HG03039 (cell line): Measurements from ENCODE around the gene GRIFIN.
"Not testable (repeated sequence)": the region's sequence is repeated elsewhere in the genome, so short reads cannot be mapped to it uniquely, and the experiment has no call there.

Experiments
- ATAC-seq: cut with Tn5 transposase; IDR thresholded peaks from one replicate; pipeline ENCODE4 v1.9.1; 2021; ENCODE audit warnings: mild to moderate bottlenecking, moderate library complexity; ENCODE audit not compliant: unreplicated experiment

The GRIFIN gene

DNA sequence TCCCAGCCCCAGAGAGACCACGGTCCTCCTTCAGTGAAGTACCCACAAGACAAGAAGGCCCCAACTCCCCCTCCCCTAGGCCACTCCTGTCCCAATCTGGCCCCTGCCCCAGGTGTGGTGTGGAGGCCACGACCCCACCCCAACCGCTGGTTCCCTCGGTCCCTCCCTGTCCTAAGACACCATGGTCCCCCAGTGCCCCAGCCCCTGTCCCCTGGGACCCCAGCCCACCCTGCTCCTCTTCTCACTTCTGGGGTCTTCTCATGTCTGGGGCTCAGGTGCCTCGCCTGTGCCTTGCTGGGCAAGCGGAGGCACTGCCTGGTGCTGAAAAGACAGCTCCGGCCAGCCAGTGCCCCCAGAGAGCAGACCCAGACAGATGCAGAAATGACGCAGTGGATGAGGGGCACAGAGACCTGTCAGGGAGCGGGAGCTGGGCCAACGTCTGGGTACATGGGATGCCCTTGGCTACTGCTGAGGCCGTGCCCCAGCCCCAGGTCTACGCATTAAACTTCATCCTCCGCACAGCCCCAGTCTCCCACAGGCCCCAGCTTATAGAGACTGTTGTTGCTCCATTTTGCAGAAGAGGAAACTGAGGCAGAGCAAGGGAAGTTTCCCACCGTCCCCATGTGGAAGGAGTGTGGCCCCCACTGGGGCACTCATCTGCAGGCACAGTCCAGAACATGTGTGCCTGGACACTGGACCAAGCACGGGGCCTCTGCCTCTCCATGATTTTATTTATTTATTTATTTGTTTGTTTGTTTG lies 14.8 kb downstream of the GRIFIN start:
- ATAC-seq = no peak

DNA sequence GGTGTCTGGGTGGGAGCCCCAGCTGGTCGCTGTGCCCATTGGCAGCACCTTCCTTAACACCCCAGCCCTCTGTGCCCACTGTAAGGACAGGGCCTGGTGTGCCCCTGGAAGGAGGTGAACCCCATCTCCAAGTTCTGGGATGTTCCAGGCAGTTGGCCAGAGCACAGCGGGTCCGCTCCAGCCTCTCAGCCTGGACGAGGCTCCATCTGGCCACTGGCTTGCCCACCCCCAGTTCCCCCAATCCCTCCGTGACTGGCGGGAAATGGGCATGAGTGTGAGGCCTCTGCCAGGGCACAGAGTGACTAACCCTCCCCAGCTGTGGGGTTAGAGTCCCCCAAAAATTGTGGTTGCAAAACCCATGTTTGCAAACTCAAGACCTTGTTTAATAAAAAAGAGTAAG lies 15.6 kb downstream of the GRIFIN start:
- ATAC-seq = no peak

DNA sequence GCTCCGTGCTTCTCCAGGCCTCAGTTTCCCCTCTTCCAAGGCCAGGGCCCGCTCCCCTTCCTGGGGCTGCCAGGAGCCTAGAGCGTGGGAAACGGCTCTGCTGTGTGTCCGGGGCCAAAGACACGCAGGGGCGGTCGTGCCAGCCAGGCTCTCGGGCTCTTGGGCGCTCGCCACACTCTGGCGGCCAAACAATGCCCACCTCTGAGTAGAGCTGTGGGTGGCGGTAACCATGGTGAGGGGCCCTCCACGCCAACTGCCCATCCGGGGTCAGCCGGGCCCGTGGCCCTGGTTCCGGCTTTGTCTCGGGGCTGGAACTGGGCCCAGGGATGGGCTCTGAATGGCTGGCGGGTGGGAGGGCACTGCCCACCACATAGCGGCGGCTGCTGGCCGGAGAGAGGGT lies 16.0 kb downstream of the GRIFIN start:
- no peak for ATAC-seq

DNA sequence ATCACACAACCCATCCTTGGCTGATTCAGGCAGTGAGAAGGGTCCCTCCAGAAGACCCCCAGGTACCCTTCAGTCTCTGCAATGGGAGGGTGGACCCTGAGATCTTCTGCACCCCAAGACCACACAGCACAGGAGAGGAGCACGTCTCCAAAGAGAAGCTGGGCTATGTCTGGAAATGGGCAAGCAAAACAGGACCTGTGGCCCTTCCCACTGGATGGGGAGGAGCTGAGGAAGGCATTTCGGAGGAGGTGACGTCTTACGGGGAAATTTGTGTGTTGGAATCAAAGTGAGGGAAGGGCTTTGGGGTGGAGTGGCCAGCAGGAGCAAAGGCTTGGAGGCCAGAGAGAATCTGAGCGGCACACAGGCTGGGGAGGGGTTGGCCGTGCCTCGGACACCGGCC lies 16.5 kb downstream of the GRIFIN start:
- no peak for ATAC-seq

DNA sequence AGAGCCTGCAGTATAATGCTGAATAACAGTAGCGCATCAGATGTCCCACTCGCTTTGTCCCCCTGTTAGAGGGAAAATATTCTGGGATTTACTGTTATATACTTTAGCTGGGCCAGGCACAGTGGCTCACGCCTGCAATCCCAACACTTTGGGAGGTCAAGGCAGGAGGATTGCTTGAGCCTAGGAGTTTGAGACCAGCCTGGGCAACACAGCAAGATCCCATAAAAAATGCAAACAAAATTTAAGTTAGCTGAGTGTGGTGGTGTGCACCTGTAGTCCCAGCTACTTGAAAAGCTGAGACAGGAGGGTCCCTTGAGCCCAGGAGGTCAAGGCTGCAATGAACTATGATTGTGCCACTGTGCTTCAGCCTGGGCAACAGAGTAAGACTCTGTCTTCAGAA lies 22.3 kb downstream of the GRIFIN start:
- not testable (repeated sequence) for ATAC-seq

DNA sequence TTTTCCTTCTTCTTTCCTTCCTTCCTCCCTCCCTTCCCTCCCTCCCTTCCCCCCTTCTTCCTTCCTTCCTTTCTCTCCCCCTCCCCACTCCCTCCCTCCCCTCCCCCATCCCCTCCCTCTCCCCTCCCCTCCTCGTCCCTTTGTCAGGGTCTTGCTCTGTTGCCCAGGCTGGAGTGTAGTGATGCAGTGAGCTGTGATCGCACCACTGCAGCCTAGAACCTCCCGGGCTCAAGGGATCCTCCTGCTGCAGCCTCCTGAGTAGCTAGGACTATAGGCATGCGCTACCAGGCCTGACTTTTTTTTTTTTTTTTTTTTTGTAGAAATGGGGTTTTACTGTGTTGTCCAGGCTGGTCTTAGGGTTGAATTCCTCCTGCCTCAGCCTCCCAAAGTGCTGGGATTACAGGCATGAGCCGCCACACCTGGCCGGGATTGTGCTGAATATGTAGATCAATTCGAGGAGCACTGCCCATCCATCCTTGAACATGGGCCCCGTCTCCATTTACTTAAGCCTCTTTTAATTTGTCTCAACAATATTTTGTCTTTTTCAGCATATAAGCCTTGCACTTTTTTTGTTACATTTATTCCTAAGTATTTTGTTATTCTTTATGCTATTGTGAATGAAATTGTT lies 23.4 kb downstream of the GRIFIN start:
- ATAC-seq = no peak

DNA sequence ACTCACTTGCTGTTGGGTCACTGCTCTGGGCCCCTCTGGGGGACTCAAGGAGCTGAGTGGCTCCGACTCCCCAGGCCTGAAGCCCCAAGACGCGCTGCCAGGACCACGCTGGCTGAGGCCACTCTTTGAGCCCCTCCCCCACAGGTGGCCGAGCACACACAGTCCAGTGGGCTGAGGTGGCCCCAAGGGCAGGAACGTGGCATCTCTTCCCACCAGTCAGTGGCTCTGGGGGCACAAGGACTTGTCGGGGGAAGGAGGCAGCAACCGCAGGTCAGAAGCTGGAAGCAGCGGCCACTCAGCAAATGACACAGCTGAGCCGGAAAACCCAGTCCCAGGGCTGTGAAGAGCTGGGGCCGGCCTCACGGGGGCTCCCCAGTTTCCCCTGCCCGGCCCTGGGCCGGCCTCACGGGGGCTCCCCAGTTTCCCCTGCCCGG lies 24.1 kb downstream of the GRIFIN start:
- ATAC-seq = no peak

DNA sequence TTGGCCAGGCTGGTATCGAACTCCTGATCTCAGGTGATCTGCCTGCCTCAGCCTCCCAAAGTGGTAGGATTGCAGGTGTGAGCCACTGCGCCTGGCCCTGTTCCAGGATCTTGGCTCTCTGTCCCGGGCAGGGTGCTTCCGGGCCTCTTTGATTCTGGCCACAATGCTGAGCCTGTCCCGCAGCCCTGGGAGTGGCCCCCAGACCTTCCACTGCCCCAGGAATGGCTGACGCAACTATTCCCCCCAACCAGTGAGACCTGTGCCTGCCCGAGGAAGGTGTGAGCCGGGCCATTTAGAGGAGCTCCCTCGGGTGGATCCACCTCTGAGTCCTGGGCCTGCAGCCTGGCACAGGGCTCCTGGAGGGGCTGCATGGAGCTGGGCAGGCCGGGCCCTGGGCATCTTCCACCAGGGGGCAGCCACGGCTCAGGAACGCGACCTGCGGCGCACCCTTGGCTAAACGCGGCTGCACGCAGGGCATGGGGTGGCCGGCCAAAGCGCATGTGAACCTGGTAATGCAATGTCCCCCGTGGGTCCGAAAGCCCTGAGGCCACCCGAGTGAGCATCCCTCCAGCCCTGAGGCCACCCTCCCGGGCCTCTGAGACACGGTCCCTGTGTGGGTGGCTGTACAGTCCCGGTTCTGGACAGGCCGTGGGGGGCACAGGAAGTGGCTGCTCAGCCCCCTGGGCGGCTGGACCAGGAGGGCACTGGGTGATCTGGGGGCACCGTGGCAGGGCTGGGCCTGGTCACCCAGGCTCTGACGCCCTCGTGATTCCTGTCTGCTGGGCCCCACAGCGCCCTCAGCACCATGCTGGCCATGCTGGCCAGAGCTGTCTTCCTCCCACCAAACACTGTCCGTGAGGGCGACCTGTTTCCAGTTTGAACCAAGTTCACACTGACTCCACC lies 24.8 kb downstream of the GRIFIN start:
- ATAC-seq = no peak

DNA sequence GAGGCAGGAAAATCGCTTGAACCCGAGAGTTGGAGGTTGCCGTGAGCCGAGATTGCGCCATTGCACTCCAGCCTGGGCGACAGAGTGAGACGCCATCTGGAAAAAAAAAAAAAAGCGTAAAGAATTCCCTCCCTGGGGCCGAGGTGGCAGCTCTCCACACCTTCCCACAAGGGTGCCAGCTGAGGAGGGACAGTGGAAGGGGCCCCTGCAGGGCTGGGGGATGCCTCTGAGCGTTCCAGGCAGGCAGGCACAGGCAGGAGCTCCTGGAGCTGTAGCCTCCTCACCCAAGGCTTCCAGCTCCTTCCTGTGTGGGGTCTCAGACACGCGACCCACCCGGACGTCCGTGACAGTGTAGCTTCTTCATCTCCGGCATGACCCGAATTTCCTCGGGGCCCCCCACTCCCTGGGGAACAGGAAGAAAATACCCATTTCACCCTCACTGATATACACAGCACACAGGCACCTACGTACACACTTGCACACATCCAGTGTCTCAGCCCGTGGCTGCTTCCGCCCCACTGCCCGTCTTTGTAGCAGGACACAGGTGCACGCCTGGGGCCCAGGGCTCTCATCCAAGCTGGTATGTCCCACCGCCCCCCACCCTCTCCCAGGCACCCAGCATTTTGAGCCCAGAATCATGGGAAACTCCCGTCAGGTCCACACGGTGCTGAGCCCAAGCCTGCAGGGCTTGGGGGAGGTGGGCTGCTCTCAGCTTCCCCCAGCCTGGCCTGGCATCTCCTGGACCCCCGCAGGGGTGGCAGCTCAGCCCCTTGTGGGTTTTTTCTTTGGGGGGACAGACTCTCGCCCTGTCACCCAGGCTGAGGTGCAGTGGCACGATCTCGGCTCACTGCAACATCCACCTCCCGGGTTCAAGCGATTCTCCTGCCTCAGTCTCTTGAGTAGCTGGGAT lies 25.7 kb downstream of the GRIFIN start:
- no peak for ATAC-seq

DNA sequence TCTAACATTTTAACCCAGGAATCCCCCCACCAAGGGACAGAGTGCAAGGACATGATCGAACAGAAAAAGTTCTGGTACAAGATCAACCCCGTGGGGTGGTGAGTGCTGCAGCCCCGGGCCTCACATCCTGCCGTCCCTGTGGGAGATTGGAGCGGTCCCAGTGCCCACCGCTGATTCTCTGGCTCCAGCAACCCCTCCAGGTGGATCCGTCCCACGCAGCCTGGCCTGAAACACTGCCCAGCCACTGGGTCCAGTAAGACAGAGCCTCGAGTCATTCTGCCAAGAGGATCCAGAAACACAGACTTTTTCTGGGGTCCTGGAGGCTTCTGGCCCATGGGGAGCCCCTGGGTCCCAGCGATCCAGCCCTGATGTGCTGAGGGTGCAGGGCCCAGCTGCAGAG lies 29.5 kb downstream of the GRIFIN start:
- no peak for ATAC-seq

DNA sequence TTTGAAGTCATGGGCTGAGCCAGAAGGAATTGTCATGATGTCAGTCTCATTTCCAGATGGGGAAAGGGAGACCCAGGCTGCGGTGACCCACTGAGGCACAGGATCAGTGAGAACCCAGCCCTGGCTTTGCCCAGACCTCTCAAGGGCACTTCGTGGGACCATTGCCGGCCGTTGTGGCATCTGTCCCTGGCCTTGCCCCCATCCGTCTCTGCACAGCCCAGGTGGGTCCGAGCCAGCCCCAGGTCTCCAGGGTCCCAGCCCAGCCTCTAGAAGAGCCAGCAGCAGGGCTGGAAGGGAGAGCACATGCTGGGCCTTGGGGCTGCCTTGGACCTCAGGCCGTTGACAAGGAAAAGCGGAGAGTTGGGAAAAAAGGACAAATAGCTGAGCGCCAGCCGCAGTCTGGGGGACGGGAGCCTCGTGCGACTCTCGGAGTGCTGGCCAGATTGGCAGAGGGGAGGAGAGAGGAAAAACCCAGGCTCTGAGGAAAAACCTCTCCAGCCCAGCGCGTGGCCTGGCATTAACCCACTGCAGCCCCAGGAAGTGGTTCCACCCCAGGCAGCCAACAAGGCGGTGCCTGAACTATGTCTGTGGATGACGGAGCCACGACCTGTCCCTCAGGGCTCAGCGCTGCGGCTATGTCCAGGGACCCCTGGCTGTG lies 30.2 kb downstream of the GRIFIN start:
- ATAC-seq = no peak

DNA sequence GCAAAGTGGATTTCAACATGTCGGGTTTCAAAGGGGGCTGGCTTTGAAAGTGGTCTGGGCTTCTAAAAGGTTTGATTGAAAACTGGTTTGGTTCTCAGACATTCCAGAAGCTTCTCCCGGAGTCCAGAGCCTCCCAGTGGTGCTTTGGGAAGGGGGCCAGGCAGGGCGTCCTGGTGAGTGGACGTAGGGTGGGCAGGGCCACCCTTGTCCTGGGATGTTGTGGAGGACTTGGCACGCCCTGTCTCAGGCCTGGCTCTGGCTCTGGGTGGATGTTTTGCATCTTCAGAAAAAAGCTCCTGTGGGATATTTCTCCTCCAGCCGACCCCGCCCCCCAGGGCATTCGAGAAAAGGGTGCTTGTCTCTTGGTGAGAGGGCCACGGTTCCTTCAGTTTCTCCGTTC lies 31.2 kb downstream of the GRIFIN start:
- no peak for ATAC-seq

DNA sequence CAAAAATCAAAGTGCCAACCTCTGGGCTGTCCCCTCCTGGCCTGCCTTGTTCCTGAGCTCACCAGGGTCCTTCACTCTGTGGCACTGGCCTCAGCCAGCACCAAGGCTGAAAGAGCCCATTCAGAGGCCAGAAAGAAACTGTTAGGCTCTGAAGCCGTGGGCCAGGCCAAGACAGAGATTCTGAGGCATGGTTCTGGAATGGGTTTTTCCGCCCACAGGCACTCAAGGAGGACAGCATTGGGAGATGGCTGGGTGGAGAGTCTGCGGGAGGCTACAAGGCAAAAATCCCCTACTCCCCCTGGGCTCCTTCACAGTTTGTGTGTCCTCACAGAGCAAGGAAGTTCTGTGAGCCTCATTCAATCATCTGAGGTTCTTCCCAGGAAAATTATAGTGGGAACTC lies 31.7 kb downstream of the GRIFIN start:
- ATAC-seq = no peak

DNA sequence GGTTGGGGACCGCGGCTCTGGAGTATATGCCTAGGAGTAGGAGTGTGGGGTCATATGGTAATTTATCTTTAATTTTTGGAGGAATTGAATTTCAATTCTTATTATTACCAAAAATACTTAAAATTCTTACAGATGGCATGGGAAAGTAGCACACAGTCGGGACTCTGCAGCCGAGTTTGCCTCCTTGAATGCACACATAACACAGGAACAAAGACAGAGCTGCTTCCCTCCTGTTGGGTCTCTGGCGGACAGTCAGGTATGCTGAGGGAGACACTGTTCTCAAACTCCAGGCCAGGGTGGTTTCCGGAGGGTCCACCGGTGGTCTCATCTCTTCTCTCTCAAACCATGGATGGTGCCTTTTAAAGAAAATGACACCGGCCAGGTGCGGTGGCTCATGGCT lies 32.7 kb downstream of the GRIFIN start:
- no peak for ATAC-seq

DNA sequence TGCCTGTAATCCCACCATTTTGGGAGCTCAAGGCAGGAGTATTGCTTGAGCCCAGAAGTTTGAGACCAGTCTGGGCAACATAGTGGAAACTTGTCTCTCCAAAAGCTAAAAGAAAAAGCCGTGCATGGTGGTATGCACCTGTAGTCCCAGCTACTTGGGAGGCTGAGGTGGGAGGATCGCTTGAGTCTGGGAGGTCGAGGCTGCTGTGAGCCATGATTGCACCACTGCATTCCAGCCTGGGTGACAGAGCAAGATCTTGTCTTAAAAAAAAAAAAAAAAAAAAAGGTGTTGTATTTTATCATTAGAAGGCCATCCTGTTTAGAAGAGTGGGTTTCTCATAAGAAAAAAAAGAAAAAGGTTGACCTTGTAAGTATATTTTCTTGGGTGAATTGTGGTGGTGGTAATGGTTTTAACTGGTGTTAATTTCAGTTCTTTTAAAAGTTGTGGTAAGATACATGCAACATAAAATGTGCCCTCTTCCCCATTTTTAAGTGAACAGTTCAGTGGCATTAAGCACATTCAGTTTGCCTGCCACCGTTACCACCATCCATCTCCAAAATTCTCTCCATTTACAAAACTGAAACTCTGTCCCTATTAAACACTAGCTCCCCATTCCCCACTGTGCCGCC lies 34.7 kb downstream of the GRIFIN start:
- no peak for ATAC-seq

DNA sequence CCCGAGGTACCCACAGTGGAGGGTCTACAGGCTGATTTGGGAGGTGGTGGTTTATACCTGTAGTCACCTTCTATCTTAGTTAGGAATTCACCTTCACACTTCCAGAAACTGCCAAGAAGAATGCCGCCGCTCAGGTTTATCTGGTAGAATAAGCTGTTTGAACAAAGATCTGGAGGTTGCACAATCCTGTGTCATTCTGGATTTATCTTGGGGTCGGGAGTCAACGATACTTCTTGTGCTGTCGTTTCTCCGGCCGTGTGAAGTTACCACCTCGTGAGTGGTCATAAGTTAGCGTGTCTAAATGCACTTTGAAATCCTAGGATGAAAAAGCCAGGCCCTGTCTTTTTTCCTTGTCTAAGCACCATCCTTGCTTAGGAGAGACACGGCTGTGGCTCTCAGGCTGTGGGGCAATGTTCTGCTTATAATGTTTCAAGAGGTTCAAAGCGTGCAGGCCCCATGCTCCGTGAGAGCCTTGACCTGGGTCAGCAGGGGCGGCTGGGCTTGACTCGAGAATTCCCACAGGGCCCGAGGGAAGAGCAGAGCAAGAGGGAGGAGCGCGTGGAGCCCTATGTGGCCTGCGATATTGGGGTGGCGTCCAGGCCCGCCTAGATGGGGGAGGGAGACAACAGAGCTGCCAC lies 35.5 kb downstream of the GRIFIN start:
- no peak for ATAC-seq

DNA sequence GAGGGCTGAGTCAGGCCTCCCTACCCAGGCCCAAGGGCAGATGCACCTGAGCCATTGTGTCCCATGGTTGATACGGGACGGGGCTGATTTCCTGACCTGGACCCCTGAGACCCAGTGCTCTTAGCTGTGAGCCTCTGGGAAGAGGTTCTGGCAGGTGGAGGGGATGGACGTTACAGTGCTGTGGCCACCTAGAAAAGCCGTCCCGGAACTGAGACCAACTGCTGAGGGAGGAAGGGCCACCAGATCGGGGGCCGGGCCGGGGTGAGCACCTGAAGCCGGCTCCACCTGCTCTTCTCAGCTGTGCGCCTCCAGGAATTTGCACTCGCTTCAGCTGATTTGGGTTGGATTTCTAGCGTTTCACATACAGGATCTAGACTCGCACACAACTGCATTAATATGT lies 37.4 kb downstream of the GRIFIN start:
- ATAC-seq = no peak

DNA sequence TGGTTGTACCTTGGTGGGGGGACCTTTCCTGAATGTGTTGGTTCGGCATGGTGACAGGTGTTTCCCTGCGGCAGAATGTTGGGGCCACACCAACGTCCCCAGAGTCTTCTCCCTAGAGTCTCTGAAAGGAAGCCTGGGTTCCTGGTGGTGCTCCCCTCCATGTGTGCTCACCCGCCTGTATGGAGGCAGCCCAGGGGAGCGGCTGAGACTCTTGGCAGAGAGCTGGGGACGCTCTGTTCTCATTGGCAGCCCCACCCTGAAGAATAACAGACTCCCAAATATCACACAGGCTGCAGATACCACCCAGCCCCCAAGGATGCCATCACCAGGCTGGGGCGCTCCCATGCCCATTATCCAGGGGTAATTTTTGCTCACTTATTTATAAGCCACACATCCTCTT lies 38.0 kb downstream of the GRIFIN start:
- ATAC-seq = no peak

DNA sequence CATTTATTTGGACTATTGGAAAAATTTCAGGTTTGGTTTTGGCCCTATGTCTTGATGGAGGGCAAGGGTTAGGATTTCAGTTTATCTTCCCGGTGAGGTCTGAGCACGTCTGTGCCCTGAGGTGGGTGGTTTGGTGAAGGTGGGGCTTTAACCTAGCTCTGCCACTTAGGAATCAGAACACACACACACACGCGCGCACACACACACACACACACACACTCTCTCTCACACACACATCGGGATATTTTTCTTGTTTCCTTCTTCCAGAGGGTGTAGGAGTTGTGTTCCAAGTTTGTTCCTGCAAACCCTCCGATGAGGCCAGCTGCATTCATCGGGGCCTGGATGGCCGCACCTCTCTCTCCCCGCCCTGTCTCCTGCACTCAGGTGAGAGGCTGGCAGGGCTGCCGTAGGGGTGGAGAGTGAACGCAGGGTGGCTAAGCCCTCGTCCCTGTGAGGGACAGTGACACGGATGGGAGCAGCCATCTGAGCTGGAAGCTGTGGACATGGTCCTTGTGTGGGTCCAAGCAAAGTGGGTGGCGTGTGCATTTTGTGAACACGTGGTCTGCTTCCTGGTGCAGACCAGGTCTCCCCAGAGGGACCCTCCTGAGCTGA lies 38.6 kb downstream of the GRIFIN start:
- ATAC-seq = no peak
